GM21367 (cell line): ENCODE results near the gene HMG20A.

ENCODE experiments used
- ATAC-seq: cut with Tn5 transposase; IDR thresholded peaks from one replicate; pipeline ENCODE4 v1.9.1; 2021; ENCODE audit not compliant: unreplicated experiment

HMG20A gene

GRCh38 chr15:77473328-77473727 lies 52.6 kb downstream of the HMG20A start:
- no peak for ATAC-seq

DNA sequence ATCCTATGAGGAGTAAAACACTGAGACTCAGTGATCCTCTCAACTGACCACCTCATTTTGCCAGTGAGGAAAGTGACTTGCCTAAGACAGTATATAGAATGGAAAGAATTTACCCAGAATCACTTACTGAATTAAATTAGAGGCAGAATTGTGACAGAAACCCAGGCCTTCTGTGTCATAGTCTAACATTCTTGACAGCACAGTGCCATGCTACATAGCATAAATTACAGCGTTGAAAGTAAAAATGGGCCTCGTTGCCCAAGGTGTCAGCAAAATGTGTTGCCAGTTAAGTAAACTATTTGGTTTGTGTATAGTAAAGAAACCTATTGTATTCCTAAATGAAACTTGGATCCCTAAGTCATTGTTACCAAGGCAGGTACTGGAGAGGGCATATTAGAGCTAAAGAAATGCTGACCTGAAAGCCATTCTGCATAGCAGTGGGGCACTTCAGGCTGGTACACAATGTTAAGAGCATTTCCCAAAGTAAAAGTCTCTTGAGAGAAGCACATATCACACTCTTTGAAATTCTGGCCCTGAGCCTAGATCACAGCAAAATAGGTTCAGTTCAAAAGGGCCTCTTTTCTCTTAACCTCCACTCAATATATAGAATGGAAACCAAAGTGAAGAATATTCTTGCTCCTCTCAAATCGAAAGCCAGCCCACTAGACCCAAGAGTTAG lies 53.8 kb downstream of the HMG20A start:
- ATAC-seq = no peak

- ATAC-seq = no peak
These were observed 54.3 kb downstream of the HMG20A start for GRCh38 chr15:77475001-77475400.

- no peak for ATAC-seq
These were observed 55.2 kb downstream of the HMG20A start for GRCh38 chr15:77475898-77476297.

DNA sequence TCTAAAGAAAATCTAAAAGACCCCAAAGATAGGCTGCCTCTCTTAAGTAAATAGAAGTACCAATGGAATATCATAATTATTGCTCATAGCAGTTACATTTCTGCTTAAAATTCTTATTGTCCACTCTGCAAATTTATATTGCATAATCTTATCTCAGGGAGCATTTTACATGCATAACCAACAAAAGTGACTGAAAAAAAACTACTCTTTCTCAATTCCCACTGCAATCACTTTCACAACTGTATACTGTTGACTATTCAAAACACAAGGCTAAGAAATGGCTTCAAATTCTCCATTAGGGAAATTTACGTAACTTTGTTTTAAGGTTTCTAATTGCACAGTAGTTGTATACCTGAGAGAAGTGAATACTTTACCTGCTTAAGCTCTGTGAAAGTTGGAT lies 56.3 kb downstream of the HMG20A start:
- no peak for ATAC-seq

DNA sequence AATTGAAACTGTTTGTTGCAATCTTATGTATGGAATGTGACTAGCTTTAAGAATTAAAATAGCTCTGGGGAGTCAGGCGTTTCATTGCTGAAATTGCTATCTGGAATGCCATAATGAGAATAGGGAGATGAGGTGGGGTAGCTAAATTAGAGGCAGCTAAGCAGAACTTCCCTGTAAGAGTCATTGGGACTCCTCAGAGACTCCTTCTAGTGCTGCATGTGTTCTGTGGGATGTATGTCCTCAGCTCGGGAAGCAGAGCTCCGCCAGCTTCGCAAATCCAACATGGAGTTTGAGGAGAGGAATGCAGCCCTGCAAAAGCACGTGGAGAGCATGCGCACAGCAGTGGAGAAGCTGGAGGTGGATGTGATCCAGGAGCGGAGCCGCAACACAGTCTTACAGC lies 57.4 kb downstream of the HMG20A start:
- no peak for ATAC-seq

GRCh38 chr15:77479015-77479414 lies 58.3 kb downstream of the HMG20A start:
- no peak for ATAC-seq

GRCh38 chr15:77480859-77481633 lies 60.4 kb downstream of the HMG20A start:
- no peak for ATAC-seq

GRCh38 chr15:77481670-77482069 lies 61.0 kb downstream of the HMG20A start:
- ATAC-seq = no peak

DNA sequence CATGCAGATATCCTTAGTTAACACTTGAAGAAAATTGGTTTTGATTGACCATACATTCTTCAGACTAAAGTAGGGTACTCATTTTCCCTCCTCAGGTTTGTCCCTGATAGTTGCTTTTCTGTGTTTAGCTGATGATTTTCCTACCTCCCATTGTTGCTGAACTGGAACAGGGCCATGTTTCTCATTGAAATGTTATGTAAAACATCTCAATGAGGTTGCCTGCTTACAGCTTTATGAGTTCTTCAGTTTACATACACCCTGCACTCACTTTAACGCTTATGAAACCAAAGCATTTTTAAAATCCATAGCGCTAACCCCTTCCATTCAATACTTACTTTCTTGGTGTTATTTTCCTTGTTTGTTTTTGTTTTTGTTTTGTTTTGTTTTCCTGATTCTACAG lies 61.9 kb downstream of the HMG20A start:
- no peak for ATAC-seq

GRCh38 chr15:77483425-77484140 lies 62.9 kb downstream of the HMG20A start:
- ATAC-seq = no peak

DNA sequence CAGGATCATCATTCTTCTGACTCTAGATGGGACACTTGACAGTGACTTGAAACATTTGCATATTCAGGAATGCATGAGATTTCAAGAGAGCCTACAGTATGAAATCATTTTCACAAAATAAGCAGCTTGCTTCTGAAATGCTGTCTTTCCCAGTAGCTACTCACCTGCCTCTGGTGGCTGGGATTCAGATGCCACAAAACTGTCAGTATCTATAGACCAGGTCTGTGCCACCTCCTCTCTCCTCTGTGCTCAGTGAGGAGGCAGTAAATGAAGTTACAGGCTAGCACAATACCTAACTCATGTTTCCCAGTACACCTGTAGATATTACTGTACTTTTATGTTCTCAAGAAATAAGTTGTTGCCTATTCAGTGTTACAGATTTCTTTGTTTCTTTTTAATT lies 64.3 kb downstream of the HMG20A start:
- no peak for ATAC-seq

- ATAC-seq = no peak
These were observed 66.1 kb downstream of the HMG20A start for GRCh38 chr15:77486542-77487468.

- no peak for ATAC-seq
These were observed 66.8 kb downstream of the HMG20A start for GRCh38 chr15:77487469-77487842.

DNA sequence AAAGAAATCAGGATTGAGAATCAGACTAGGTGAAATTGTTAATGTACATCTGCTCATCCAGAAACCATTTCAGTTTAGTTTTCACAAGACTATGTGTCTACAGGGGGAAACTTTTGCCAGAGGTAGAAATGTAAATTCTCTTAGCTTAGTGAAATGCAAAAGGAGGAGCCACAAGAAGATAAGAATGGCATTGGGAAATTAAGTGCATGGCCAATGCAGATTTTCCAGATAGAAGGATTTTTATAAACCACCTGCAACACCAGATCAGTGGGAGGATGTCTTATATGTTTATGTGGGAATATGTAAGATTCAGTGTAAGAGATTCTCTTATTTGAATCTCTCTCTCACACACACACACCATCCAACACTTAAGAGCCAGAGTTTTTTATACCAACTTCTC lies 67.2 kb downstream of the HMG20A start:
- no peak for ATAC-seq

DNA sequence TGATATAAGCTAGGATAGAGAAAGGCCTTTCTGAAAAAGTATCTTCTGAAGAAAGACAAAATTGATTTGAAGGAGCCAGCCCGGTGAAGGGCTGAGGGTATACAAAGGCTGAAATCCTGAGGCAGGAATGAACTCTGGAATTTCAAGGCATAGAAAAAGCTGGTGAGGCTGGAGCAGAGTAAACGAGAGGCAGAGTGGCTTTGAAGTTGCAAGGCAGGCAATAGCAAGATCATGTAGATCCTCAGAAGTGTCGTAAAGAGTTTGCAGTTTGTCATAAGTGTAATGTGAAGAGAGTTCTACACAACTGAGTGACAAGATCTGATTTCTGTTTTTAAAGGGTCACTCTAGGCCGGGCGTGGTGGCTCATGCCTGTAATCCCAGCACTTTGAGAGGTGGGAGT lies 69.0 kb downstream of the HMG20A start:
- ATAC-seq = no peak

DNA sequence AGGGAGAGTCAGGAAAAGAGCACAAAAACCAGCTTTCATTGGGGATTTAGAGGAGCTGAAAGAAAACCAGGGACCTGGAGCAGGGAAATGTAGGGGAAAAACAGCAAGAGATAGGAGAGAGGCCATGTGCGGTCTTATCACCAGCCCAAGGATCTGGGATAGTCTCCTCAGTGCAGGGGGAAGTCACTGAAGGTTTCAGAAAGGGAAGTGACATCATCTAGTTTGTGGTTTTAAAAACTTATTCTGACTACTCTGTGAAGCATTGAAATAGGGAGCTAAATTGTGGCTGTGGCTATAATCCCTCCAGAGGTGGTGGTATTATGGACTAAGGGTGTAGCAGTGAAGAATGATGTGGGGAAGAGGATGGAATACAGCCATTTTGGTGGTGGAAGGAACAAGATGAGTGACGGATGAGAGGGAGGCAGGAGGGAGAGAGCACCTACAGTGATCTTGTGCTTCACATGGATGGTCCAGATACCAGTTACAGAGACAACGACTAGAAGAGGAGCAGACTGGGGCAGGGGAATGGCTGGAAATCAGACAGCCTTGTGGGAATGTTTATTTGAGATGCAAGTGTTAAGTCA lies 72.7 kb downstream of the HMG20A start:
- ATAC-seq = no peak

- no peak for ATAC-seq
These were observed 73.6 kb downstream of the HMG20A start for GRCh38 chr15:77494073-77494867.

GRCh38 chr15:77494964-77495363 lies 74.3 kb downstream of the HMG20A start:
- ATAC-seq = no peak
